Inferior parietal cortex (tissue), 1 donor: ENCODE data around the gene HRK.
"Not testable (repeated sequence)": the region's sequence is repeated elsewhere in the genome, so short reads cannot be mapped to it uniquely, and the experiment has no call there.

Source experiments
- DNase-seq: peaks from one replicate; pipeline ENCODE4 v3.0.0-alpha.2; 2016; ENCODE audit errors: extremely low spot score

Gene HRK

GRCh38 chr12:116818948-116819832 lies 62.1 kb downstream of the HRK start:
- peak; percentile 88 for DNase-seq

GRCh38 chr12:116818341-116818856 lies 62.8 kb downstream of the HRK start:
- DNase-seq, result peak; percentile 13

- not testable (repeated sequence) for DNase-seq
Measured at GRCh38 chr12:116814766-116815165, 66.5 kb downstream of the HRK start.

- no peak for DNase-seq
Measured at GRCh38 chr12:116813271-116814041, 67.8 kb downstream of the HRK start.

GRCh38 chr12:116812238-116812637 lies 69.0 kb downstream of the HRK start:
- no peak for DNase-seq

GRCh38 chr12:116808113-116809105 lies 72.8 kb downstream of the HRK start:
- no peak for DNase-seq

GRCh38 chr12:116807546-116807945 lies 73.7 kb downstream of the HRK start:
- no peak for DNase-seq

- DNase-seq, result no peak
Measured at GRCh38 chr12:116806845-116807440, 74.3 kb downstream of the HRK start.
